OCI-LY3 (cell line): ENCODE data around the gene TMEM219.

Experiments used
- H2AFZ ChIP-seq: fragments of 200-600, 300-600 bp; shearing (Covaris generic); 2 replicates; pipeline ENCODE4 v1.6.0; 2014; ENCODE audit warnings: antibody characterized with exemption, low read depth, low read length
- H3K27ac ChIP-seq: fragments of 200-600, 300-600 bp; sonication (generic); 2 replicates; pipeline ENCODE4 v1.5.1; 2014; ENCODE audit warnings: mild to moderate bottlenecking, low read length, moderate library complexity, mixed read lengths
- H3K27me3 ChIP-seq: fragments of 200-600, 300-600 bp; sonication (generic); 2 replicates; pipeline ENCODE4 v1.6.1; 2014; ENCODE audit warnings: low read depth, low read length, mixed read lengths
- H3K36me3 ChIP-seq: fragments of 200-600, 300-600 bp; sonication (generic); replicated peaks from 2 replicates; pipeline ENCODE3; 2014; ENCODE audit warnings: low read depth, low read length, mixed read lengths
- H3K4me1 ChIP-seq: fragments of 300-600, 200-600 bp; sonication (generic); 2 replicates; pipeline ENCODE4 v1.6.1; 2014; ENCODE audit warnings: low read length, mixed read lengths
- H3K4me2 ChIP-seq: fragments of 200-600, 300-600 bp; sonication (generic); 2 replicates; pipeline ENCODE4 v1.6.1; 2014; ENCODE audit warnings: low read length, mixed read lengths
- H3K4me3 ChIP-seq: fragments of 300-600, 200-600 bp; sonication (generic); 2 replicates; pipeline ENCODE4 v1.5.1; 2014; ENCODE audit warnings: antibody characterized with exemption, mild to moderate bottlenecking, low read length, moderate library complexity
- H3K79me2 ChIP-seq: fragments of 300-600, 200-600 bp; shearing (Covaris generic); 2 replicates; pipeline ENCODE4 v1.6.1; 2014; ENCODE audit warnings: mild to moderate bottlenecking, low read length, mixed read lengths
- H3K9ac ChIP-seq: fragments of 300-600, 200-600 bp; shearing (Covaris generic); 2 replicates; pipeline ENCODE4 v1.6.0; 2014; ENCODE audit warnings: mild to moderate bottlenecking, low read length, moderate library complexity
- H3K9me3 ChIP-seq: fragments of 200-600, 300-600 bp; shearing (Covaris generic); 2 replicates; pipeline ENCODE4 v1.6.1; 2014; ENCODE audit warnings: low read length, mixed read lengths; ENCODE audit not compliant: insufficient read depth
- H4K20me1 ChIP-seq: fragments of 200-600, 300-600 bp; sonication (generic); 2 replicates; pipeline ENCODE4 v1.6.1; 2016; ENCODE audit warnings: low read length, mixed read lengths; ENCODE audit not compliant: insufficient read depth
- EZH2phosphoT487 ChIP-seq: fragments of 200-600 bp; shearing (Covaris generic); IDR thresholded peaks from 2 replicates; pipeline ENCODE4 v1.6.1; 2018; ENCODE audit warnings: antibody characterized with exemption, mixed run types, low read depth
- TF ChIP-seq, protein P1 (sequence below): fragments of 200-600, 300-600 bp; sonication (generic); IDR thresholded peaks from 2 replicates; pipeline ENCODE4 v1.5.1; 2014; ENCODE audit warnings: antibody characterized with exemption, low read length, low read depth

Gene TMEM219, protein sequence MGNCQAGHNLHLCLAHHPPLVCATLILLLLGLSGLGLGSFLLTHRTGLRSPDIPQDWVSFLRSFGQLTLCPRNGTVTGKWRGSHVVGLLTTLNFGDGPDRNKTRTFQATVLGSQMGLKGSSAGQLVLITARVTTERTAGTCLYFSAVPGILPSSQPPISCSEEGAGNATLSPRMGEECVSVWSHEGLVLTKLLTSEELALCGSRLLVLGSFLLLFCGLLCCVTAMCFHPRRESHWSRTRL

GRCh38 chr16:29961479-29962343 lies at the start of gene TMEM219:
Gene TMEM219, plus strand, starts transcription at chr16:29962079. Its CDS starts 1,065 bp downstream, at chr16:29963144.
- Histone ChIP-seq H3K9ac (peak within 1 kb of the TSS; percentile 73), H2AFZ (peak within 1 kb of the TSS; percentile 96), H3K36me3 (no peaks in the 10 kb centered on the region), H3K9me3 (no peaks in the 10 kb centered on the region), H3K79me2 (no peaks in the 10 kb centered on the region), H4K20me1 (no peaks in the 10 kb centered on the region), H3K4me3 (peak within 1 kb of the TSS; percentile 88), H3K4me2 (peak within 1 kb of the TSS; percentile 98), H3K27me3 (no peaks in the 10 kb centered on the region), H3K27ac (no peak within 1 kb of the TSS), H3K4me1 (peaks cover 11% of the 10 kb centered on the region)
- TF ChIP-seq, protein P1, sequence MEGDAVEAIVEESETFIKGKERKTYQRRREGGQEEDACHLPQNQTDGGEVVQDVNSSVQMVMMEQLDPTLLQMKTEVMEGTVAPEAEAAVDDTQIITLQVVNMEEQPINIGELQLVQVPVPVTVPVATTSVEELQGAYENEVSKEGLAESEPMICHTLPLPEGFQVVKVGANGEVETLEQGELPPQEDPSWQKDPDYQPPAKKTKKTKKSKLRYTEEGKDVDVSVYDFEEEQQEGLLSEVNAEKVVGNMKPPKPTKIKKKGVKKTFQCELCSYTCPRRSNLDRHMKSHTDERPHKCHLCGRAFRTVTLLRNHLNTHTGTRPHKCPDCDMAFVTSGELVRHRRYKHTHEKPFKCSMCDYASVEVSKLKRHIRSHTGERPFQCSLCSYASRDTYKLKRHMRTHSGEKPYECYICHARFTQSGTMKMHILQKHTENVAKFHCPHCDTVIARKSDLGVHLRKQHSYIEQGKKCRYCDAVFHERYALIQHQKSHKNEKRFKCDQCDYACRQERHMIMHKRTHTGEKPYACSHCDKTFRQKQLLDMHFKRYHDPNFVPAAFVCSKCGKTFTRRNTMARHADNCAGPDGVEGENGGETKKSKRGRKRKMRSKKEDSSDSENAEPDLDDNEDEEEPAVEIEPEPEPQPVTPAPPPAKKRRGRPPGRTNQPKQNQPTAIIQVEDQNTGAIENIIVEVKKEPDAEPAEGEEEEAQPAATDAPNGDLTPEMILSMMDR, result 0 out of 2 replicates have a peak, but pooled peaks have one; percentile 5
- no peak for TF ChIP-seq EZH2phosphoT487

DNA sequence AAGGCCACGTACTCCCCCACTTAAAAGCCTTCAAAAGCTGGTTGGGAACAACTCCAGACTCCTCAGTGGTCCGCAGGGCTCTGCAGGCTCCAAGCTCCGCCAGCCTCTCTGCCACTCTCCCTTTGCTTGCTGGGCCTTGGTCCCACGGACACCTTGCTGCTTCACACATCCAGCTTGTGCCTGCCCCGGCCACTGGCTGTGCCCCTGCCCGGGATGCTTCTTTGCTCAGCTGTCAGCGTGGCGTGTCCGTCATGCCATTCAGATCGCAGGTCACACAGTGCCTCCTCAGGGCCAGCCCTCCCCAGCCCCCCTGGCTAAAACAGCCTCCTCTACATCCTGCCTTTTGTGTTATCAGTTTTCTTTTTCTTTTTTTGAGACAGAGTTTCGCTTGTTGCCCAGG lies 49.8 kb upstream of the TMEM219 start:
- TF ChIP-seq EZH2phosphoT487, result no peak
- TF ChIP-seq, protein P1, result no peak
- H3K4me2 ChIP-seq, result no peak overlapping the region
- H3K27me3 ChIP-seq, result no peaks in the 10 kb centered on the region
- H3K9ac ChIP-seq, result no peak overlapping the region
- H3K9me3 ChIP-seq, result no peaks in the 10 kb centered on the region
- H2AFZ ChIP-seq, result no peak overlapping the region
- no peaks in the 10 kb centered on the region for H3K4me1 ChIP-seq
- no peaks in the 10 kb centered on the region for H3K79me2 ChIP-seq
- no peak overlapping the region for H3K27ac ChIP-seq
- no peak overlapping the region for H3K4me3 ChIP-seq
- H4K20me1 ChIP-seq, result no peaks in the 10 kb centered on the region
- peaks cover 10% of the 10 kb centered on the region for H3K36me3 ChIP-seq

- Histone ChIP-seq H3K4me1 (no peaks in the 10 kb centered on the region), H3K36me3 (peaks cover 13% of the 10 kb centered on the region), H3K4me2 (no peak overlapping the region), H3K79me2 (no peaks in the 10 kb centered on the region), H4K20me1 (no peaks in the 10 kb centered on the region), H3K9me3 (no peaks in the 10 kb centered on the region), H3K27me3 (no peaks in the 10 kb centered on the region), H3K4me3 (no peak overlapping the region), H2AFZ (no peak overlapping the region), H3K9ac (no peak overlapping the region), H3K27ac (no peak overlapping the region)
- TF ChIP-seq EZH2phosphoT487, result no peak
- TF ChIP-seq, protein P1, result no peak
Measured at GRCh38 chr16:29913514-29913913, 48.4 kb upstream of the TMEM219 start.

DNA sequence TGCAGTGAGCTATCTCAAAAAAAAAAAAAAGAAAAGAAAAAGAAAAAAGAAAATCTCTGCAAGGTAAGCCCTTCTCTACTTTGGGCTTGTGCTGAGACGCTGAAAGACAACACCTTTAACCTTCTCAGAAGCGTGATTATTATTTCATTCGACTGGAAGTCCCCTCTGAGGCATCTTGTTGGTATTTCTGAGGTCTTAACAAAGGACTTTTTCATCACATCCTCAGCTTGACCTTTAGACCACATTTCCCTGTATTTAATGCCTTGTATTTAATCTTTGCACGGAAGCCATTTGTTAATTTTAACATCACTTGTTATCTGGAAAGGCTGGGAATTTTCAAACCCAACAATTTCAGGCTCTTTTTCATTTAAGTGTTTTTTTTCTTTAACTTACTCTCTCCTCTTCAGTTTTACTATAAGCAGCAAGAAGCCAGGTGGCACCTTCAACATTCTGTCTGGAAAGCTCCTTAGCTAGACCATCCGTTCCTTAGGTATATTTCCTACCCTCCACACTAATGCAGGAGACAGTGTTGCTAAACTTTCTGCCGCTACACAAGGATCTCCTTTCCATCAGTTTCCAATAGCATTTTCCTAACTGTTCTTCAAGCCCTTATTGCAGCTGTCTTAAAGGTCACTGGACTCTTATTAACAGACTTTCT lies 46.2 kb upstream of the TMEM219 start:
- Histone ChIP-seq H4K20me1 (no peaks in the 10 kb centered on the region), H3K4me1 (no peaks in the 10 kb centered on the region), H3K4me2 (no peak overlapping the region), H3K36me3 (peaks cover 21% of the 10 kb centered on the region), H2AFZ (no peak overlapping the region), H3K79me2 (no peaks in the 10 kb centered on the region), H3K27me3 (no peaks in the 10 kb centered on the region), H3K27ac (no peak overlapping the region), H3K9ac (no peak overlapping the region), H3K4me3 (no peak overlapping the region), H3K9me3 (no peaks in the 10 kb centered on the region)
- TF ChIP-seq, protein P1, result no peak
- no peak for TF ChIP-seq EZH2phosphoT487
